KBM-7 (cell line): ENCODE results near the gene PDZRN3.

Source experiments
- DNase-seq: peaks from one replicate; pipeline ENCODE4 v3.0.0-alpha.2; 2015
- in situ Hi-C: fragments of 300-500 bp; cut with MboI; formaldehyde crosslinking; loops from 2 replicates; pipeline ENCODE4 v1.14.3; 2020; ENCODE audit warnings: low sequenced_read_pairs, low pct_unique_long_range_greater_than_20kb, mixed read lengths

Gene PDZRN3

GRCh38 chr3:73332558-73332957 is 292.2 kb downstream of the PDZRN3 start:
- in situ Hi-C loops, result no loop called here
- peak; percentile 4 for DNase-seq
